Peyer's patch (tissue), 4 donors: ENCODE measurements around the gene ABCB9.

ENCODE experiments used
- POLR2A ChIP-seq, 2 donors: fragments of 450-650 bp; IDR thresholded peaks; one replicate each; pipeline ENCODE4 v1.5.1; 2017; ENCODE audit warnings: antibody characterized with exemption in 2 of 2, mild to moderate bottlenecking in 2 of 2, moderate library complexity in 2 of 2
- TF ChIP-seq, protein P1 (sequence below), 6 experiments: fragments of 450-650 bp in 4 of 6; fragments of 200-600 bp in 2 of 6; sonication (generic) in 1 of 6; IDR thresholded peaks; one replicate each; pipeline ENCODE4 v1.5.1; 2017 to 2019; ENCODE audit warnings: antibody characterized with exemption in 6 of 6, mild to moderate bottlenecking in 3 of 6, moderate library complexity in 1 of 6

DNA sequence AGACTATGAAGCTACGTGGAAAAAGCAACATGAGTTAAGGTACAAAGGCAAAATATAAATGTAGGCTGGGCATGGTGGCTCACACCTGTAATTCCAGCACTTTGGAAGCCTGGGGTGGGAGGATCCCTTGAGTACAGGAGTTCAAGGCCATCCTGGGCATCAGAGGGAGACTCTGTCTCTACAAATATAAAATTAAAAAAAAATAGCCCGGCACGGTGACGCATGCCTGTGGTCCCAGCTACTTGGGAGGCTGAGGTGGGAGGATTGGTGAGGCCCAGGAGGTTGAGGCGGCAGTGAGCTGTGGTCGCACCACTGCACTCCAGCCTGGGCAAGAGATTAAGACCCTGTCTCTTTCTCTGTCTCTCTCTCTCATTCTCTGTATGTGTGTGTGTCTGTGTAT lies 66.4 kb downstream of the ABCB9 start:
- no peak for TF ChIP-seq POLR2A (IDR thresholded peaks at IDR 0.05)
- TF ChIP-seq, protein P1, sequence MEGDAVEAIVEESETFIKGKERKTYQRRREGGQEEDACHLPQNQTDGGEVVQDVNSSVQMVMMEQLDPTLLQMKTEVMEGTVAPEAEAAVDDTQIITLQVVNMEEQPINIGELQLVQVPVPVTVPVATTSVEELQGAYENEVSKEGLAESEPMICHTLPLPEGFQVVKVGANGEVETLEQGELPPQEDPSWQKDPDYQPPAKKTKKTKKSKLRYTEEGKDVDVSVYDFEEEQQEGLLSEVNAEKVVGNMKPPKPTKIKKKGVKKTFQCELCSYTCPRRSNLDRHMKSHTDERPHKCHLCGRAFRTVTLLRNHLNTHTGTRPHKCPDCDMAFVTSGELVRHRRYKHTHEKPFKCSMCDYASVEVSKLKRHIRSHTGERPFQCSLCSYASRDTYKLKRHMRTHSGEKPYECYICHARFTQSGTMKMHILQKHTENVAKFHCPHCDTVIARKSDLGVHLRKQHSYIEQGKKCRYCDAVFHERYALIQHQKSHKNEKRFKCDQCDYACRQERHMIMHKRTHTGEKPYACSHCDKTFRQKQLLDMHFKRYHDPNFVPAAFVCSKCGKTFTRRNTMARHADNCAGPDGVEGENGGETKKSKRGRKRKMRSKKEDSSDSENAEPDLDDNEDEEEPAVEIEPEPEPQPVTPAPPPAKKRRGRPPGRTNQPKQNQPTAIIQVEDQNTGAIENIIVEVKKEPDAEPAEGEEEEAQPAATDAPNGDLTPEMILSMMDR (IDR thresholded peaks at IDR 0.05), result no peak
